DMS153 treated with DMSO at 0.1 percent for 48 hours (cell line): ENCODE measurements around the gene COQ3.

Experiments used
- DNase-seq: peaks from one replicate; lab custom pipeline; 2025; ENCODE audit not compliant: unreplicated experiment; lab: John Stamatoyannopoulos, UW

The COQ3 gene

DNA sequence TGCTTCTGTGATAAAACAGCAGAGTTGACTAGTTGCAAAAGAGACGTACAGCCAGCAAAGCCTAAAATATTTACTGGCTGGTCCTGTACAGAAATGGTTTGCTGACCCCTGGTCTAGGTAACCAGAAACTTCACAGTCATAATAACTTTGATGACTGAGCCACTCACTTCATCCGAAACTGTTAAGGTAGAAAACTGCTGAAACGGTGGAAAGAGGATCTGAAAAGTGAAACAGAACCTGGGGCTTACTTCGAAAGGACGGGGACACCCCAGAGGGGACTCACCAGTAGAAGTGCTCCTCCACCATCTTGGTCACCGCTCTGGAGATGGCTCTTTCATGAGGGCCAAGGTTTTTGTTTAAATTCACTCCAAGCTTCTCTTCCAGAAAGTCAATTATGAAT lies 60.9 kb downstream of the COQ3 start:
- no peak for DNase-seq

DNA sequence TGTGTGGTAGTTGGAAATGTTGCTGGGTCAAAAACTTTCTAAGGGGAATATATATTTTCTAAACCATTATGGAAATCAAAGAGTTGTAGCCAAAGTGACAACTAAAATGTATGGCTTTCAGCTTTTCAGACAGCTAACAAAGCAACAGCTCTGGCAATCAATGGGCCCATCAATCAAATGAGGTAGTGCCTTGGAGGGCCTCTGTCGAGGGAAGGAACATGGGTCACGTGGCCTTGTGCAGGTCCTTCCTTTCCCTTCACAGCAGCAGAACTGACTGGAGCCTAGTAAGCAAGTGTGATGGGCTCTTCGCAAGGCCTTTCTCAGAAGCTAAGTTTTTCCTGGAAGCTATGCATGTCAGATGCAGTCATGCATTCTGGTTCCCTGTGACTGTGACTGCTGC lies 62.5 kb downstream of the COQ3 start:
- DNase-seq, result no peak

DNA sequence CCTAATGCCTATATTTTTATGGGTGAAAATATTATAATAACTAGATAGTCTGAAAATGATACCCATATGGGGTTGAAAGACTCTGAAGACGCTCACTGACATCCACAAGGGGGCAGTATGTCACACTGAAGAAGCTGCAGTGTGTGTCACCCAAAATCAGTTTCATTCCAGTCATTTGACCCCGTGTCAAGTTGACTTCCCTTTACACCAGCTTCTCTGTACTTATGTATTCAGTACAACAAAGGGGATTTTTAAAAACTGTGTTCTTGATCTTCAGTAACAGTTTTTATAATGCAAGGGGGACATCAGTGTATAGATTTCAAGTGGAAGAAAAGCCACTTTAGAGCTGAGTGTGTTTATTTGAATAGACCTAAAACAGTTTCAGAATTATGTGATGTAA lies 63.8 kb downstream of the COQ3 start:
- peak; percentile 16 for DNase-seq

DNA sequence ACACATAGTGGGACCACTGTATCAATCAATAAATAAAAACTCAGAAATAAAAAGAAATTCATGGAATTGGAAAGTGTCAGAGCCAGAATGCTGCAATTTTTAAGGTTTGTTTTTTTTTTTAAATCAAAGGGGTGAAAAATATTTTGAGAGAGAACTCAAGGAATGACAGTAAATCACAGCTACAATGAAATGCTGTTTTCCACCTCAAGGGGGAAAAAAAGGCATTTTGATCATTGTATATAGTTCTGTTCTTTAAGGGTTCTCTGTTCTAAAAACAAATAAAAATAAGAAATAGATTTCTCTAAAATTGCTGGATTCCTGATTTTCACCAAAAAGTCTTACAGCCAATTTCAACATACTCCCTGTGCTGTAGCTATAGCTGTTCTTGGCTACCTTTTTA lies 69.0 kb downstream of the COQ3 start:
- DNase-seq, result no peak
